Testis (tissue), 2 donors: ENCODE data around the gene PTEN.

Source experiments
- POLR2A ChIP-seq: fragments of 450-650 bp; IDR thresholded peaks from one replicate; pipeline ENCODE4 v1.6.1; 2017; ENCODE audit warnings: antibody characterized with exemption, mild to moderate bottlenecking, moderate library complexity
- TF ChIP-seq, protein P1 (sequence below), 3 experiments: fragments of 450-650 bp in 2 of 3; fragments of 200-600 bp in 1 of 3; sonication (generic) in 1 of 3; IDR thresholded peaks; one replicate each; pipeline ENCODE4 v1.5.1; 2016 to 2019; ENCODE audit warnings: antibody characterized with exemption in 3 of 3, mild to moderate bottlenecking in 2 of 3, moderate library complexity in 1 of 3

DNA sequence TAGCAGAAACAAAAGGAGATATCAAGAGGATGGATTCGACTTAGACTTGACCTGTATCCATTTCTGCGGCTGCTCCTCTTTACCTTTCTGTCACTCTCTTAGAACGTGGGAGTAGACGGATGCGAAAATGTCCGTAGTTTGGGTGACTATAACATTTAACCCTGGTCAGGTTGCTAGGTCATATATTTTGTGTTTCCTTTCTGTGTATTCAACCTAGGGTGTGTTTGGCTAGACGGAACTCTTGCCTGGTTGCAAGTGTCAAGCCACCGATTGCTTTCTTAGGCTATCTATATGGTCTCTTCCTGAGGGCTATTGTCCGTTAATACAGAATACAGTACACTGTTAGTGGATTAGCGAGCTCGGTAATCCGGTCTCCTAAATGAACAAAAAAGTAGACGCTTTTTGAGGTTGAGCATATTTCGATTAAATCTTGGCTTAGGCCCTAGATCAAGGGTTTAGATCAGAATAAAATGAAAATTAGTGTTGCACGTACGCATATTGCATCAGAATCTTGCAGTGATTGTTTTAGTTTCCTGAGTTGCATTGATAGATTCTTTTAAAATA is 1.2 kb downstream of the PTEN start:
- TF ChIP-seq, protein P1, sequence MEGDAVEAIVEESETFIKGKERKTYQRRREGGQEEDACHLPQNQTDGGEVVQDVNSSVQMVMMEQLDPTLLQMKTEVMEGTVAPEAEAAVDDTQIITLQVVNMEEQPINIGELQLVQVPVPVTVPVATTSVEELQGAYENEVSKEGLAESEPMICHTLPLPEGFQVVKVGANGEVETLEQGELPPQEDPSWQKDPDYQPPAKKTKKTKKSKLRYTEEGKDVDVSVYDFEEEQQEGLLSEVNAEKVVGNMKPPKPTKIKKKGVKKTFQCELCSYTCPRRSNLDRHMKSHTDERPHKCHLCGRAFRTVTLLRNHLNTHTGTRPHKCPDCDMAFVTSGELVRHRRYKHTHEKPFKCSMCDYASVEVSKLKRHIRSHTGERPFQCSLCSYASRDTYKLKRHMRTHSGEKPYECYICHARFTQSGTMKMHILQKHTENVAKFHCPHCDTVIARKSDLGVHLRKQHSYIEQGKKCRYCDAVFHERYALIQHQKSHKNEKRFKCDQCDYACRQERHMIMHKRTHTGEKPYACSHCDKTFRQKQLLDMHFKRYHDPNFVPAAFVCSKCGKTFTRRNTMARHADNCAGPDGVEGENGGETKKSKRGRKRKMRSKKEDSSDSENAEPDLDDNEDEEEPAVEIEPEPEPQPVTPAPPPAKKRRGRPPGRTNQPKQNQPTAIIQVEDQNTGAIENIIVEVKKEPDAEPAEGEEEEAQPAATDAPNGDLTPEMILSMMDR (IDR thresholded peaks at IDR 0.05) = no peak
- TF ChIP-seq POLR2A = no peak
